ENCODE measurements around the gene LINGO3. TPM values are rescaled to one million over a fixed set of nuclear protein-coding genes. Genes with fewer than 3 reads are reported as not detected.

Gene LINGO3
- total and polyA plus RNA-seq, 8 donors = not detected

- TF ChIP-seq POLR2A (IDR thresholded peaks at IDR 0.05) = no peak
- TF ChIP-seq CTCF (IDR thresholded peaks at IDR 0.05) = no peak
- no peak for TF ChIP-seq EP300 (IDR thresholded peaks at IDR 0.05)
- no peak for TF ChIP-seq POLR2AphosphoS5 (IDR thresholded peaks at IDR 0.05)
- Histone ChIP-seq H3K4me3 (no peak overlapping the region), H3K36me3 (peaks cover 7 to 44% (median 42%) of the 10 kb centered on the region in 4 donors), H3K4me1 (peaks cover 0 to 7% (median 3%) of the 10 kb centered on the region in 4 donors), H3K27me3 (no peaks in the 10 kb centered on the region), H3K27ac (no peak overlapping the region), H3K9me3 (peaks cover 0 to 7% (median 3%) of the 10 kb centered on the region in 4 donors)
- intact Hi-C loops (cut with DNase I; ENCODE audit: low total_unique reads) = loop anchor here (10.0 kb wide), 1 partner anchor 85 kb away; the partner anchor contains the start of genes PLEKHJ1 and SF3A2
- DNase-seq = no peak
- WGBS, 5 donors = 65 to 73% (median 68%) methylated on average over 10 to 12 of the region's 12 CpGs
Measured at GRCh38 chr19:2320049-2320448, 12.1 kb upstream of the LINGO3 start.

GRCh38 chr19:2319551-2319950 is 11.6 kb upstream of the LINGO3 start:
- TF ChIP-seq POLR2AphosphoS5 (IDR thresholded peaks at IDR 0.05) (no peak), EP300 (IDR thresholded peaks at IDR 0.05) (no peak), CTCF (IDR thresholded peaks at IDR 0.05) (no peak), POLR2A (IDR thresholded peaks at IDR 0.05) (no peak)
- H3K4me3 ChIP-seq = no peak overlapping the region
- no peaks in the 10 kb centered on the region for H3K27me3 ChIP-seq
- 87 to 96% (median 91%) methylated on average over 9 to 20 of the region's 20 CpGs for WGBS, 5 donors
- no peak for DNase-seq
- H3K9me3 ChIP-seq = peaks cover 0 to 12% (median 8%) of the 10 kb centered on the region in 4 donors
- intact Hi-C loops (cut with DNase I; ENCODE audit: low total_unique reads) = no loop called here
- no peak overlapping the region for H3K27ac ChIP-seq
- H3K4me1 ChIP-seq = peaks cover 0 to 5% (median 3%) of the 10 kb centered on the region in 4 donors
- peaks cover 7 to 39% (median 37%) of the 10 kb centered on the region in 4 donors for H3K36me3 ChIP-seq

GRCh38 chr19:2318923-2319322 is 11.0 kb upstream of the LINGO3 start:
- intact Hi-C loops (cut with DNase I; ENCODE audit: low total_unique reads) = no loop called here
- Histone ChIP-seq H3K9me3 (peaks cover 0 to 13% (median 8%) of the 10 kb centered on the region in 4 donors), H3K4me1 (peaks cover 0 to 5% (median 3%) of the 10 kb centered on the region in 4 donors), H3K27ac (no peak overlapping the region), H3K36me3 (peaks cover 5 to 33% (median 30%) of the 10 kb centered on the region in 4 donors), H3K27me3 (no peaks in the 10 kb centered on the region), H3K4me3 (no peak overlapping the region)
- TF ChIP-seq POLR2A (IDR thresholded peaks at IDR 0.05) = no peak
- TF ChIP-seq EP300 (IDR thresholded peaks at IDR 0.05) = no peak
- no peak for TF ChIP-seq POLR2AphosphoS5 (IDR thresholded peaks at IDR 0.05)
- TF ChIP-seq CTCF (IDR thresholded peaks at IDR 0.05) = no peak
- 81 to 85% (median 82%) methylated on average over 5 to 6 of the region's 6 CpGs for WGBS, 5 donors
- no peak for DNase-seq

- no peak for TF ChIP-seq CTCF (IDR thresholded peaks at IDR 0.05)
- TF ChIP-seq EP300 (IDR thresholded peaks at IDR 0.05) = no peak
- Histone ChIP-seq H3K4me3 (no peak overlapping the region), H3K9me3 (peaks cover 0 to 13% (median 8%) of the 10 kb centered on the region in 4 donors), H3K4me1 (peaks cover 0 to 5% (median 3%) of the 10 kb centered on the region in 4 donors), H3K27me3 (peaks cover 0 to 9% (median 6%) of the 10 kb centered on the region in 3 donors), H3K36me3 (peaks cover 3 to 22% (median 19%) of the 10 kb centered on the region in 4 donors), H3K27ac (no peak overlapping the region)
- DNase-seq = no peak
- 77 to 89% (median 83%) methylated on average over 16 to 25 of the region's 25 CpGs for WGBS, 5 donors
- intact Hi-C loops (cut with DNase I; ENCODE audit: low total_unique reads) = no loop called here
Measured at GRCh38 chr19:2317756-2318155, 9.8 kb upstream of the LINGO3 start.
